DMS114 treated with DMSO at 0.1 percent for 48 hours (cell line): ENCODE measurements around the gene RABGAP1L.
"Not testable (repeated sequence)": the region's sequence is repeated elsewhere in the genome, so short reads cannot be mapped to it uniquely, and the experiment has no call there.

Experiments used
- DNase-seq: peaks from one replicate; lab custom pipeline; 2025; ENCODE audit not compliant: unreplicated experiment; lab: John Stamatoyannopoulos, UW

The RABGAP1L gene

DNA sequence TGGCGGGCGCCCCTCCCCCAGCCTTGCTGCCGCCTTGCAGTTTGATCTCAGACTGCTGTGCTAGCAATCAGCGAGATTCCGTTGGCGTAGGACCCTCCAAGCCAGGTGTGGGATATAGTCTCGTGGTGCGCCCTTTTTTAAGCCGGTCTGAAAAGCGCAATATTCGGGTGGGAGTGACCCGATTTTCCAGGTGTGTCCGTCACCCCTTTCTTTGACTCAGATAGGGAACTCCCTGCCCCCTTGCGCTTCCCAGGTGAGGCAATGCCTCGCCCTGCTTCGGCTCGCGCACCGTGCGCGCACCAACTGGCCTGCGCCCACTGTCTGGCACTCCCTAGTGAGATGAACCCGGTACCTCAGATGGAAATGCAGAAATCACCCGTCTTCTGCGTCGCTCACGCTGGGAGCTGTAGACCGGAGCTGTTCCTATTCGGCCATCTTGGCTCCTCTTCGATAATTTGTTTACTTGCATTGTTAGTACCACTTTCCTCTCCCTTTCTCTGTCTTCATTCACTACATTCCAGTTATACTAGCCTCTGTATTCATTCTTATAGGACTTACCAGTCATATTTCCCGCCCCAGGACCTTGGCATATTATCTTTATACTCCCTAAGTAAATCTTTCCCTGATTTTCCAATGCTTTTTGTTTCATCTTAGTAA is 79.7 kb downstream of the RABGAP1L start:
- not testable (repeated sequence) for DNase-seq

DNA sequence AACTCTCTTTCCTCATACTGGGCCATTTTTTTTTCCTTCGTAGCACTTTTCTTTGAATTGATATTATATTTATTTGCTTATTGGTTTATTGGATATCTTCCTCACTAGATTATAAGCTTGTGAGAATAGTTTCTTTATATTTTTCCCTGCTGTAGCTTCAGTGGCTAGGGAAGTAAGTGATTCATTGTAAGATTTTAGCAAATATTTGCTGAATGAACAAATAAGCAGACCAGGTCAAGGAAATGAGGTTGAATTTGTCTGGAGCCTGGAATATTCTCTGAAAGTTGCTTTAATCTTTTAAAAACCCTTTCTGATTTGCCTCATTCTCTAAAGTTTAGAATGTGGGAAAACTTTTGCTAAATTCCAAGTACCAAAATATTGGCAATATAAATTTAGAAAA is 80.2 kb downstream of the RABGAP1L start:
- DNase-seq = no peak

DNA sequence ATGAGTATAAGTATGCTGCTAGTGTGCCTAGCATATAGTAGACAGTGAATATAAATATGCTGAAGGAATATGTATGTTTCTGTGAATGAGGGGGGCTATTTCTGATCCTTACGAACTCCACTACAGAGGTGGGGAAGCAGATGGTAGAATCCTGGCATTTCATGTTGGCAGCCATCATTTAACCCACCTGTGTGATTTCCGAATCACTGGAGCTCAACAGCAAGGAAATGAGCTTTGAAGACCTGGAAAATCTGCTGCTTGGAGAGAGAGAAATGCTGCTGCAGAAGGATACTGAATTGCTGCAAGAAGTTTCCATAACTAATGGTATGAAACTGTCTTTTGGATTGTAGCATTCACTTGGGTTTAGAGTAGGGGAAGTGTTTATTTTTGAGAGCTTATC is 83.5 kb downstream of the RABGAP1L start:
- no peak for DNase-seq

DNA sequence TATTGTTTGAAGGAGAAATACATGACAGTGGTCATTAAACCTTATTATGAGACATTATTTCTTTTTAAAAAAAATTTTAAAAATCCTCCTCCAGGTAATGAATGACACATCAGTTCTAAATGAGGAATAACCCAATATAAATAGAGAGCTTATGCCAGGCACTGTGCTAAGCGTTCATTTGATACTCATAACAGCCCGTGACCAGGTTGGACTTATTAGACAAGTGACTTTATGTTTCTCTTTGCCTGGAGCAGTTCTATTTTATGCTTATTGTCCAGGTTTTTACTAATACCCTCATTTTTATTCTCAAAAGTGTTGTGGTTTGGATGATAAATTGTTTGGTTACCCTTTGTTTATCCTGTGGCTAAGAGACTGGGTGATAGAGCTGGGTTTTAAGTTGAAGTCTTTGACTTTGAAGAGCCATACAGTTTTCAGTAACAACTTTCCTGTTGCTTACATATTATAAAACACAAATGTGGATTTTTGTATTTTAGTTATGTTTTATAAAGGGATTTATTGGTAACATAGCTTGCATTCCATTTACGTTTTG is 84.2 kb downstream of the RABGAP1L start:
- DNase-seq = no peak

DNA sequence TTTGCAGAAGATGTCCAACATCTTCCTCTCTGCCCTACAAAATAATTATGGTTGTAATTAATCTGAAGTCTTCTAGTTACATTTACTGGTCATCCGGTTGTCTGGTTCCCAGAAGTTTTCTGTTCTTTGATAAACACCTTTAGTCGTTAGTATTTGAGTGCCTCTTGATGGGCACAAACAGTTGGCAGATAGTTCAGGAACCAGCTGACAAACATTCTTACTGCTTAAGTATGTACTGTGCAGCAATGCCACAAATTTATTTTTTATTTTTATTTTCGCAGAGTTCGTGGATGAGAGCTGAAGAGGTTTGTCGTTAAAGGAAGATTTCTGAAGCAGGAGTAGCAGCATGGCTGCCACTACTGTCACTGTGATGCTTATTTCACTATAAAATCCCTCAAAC is 84.7 kb downstream of the RABGAP1L start:
- DNase-seq = no peak

DNA sequence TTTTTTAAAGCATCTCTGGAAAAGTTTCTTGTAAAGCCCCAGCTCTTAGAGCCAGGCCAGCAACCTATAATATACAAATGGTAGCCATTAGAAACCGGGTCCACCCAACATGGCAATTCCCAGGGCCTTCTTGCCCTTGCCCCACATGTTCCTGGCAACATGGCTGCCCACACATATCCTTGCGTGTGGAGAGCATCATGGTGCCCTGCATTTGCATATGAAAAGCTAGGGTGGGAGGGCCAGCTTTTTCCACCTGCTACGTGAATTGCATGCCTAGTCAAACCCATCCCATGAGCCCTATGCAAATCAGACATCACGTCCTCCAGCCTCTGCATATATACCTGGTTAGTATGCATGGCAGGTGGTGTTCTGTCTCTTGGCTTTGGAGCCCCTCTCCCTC is 88.2 kb downstream of the RABGAP1L start:
- DNase-seq = no peak

DNA sequence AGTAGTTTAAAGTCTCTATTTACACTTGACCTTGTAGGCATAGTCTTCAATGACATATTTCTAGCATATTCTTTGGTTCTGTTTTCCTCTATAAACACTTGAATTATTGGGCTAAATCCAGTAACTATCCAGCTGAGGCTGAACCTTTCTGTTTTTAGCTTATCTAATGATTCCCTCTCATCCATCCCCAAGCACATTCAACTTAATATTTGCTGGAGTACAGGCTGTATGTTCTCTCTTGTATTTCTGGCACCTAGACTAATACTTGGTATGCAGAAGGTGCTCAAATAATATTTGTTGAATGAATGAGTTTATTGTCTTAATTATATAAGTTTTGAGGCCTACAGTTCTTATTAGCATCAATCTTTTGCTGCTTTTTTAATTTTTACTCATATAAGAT is 88.7 kb downstream of the RABGAP1L start:
- no peak for DNase-seq

DNA sequence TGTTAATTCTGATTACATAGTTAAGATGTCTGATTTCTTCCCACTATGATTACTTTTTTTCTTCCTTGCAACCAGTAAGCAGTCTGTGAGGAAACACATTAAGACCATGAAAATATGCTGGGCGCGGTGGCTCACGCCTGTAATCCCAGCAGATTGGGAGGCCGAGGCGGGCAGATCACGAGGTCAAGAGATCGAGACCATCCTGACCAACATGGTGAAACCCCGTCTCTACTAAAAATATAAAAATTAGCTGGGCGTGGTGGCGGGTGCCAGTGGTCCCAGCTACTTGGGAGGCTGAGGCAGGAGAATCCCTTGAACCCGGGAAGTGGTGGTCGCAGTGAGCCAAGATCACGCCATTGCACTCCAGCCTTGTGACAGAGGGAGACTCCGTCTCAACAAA is 97.1 kb downstream of the RABGAP1L start:
- not testable (repeated sequence) for DNase-seq

DNA sequence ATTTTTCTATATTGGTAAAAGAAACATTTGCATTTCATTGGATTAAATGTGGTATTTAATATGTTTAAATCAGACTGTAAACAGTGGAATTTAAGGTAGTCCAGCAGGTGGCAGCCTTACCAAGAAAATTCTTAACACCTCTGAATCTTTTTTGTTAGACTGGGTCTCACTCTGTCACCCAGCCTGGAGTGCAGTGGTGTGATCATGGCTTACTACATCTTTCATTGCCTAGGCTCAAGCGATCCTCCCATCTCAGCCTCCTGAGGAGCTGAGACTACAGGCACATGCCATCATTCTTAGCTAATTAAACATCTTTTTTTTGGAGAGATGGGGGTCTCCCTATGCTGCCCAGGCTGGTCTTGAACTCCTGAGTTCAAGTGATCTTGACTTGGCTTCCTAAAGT is 98.8 kb downstream of the RABGAP1L start:
- DNase-seq = peak; percentile 26

DNA sequence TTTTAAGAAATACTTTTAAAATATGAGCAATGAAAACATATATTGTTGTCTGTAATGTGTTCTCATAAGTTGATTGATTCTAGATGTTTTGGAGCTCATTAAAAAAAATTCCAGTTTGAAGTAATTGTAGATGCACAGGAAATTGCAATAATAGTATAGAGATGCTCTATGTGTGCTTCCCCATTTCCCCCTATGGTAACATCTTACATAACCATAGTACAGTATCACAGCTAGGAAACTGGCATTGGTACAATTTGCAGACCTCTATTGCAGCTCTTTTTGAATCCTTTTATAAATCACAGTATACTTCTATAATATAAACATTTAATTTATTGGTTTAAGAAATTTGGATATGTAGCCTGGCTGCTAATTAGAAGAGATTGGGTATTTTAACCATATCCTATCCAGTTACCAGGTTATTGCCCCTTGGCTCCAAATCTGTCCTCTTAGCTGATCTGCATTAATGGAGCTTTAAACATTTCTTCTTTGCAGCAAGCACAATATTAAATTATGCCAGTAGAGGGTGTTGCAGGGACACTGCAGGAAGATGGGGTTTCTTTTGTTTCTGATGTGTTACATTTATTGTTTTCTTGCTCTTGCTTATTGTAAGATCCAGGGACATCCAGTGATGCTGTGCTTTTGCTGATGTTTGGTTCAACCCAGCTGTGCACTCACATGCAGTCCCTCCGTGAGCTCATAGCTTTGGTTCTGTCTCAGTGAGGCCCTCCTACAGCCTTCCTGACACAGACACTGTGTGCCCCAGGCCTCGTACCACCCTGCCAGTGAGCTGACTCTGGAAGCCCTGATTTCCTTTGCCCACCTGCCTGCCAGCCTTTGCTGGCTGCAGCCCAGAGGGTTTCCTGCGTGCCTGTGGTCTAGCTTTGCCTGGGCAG is 103.3 kb downstream of the RABGAP1L start:
- DNase-seq = peak; percentile 83

DNA sequence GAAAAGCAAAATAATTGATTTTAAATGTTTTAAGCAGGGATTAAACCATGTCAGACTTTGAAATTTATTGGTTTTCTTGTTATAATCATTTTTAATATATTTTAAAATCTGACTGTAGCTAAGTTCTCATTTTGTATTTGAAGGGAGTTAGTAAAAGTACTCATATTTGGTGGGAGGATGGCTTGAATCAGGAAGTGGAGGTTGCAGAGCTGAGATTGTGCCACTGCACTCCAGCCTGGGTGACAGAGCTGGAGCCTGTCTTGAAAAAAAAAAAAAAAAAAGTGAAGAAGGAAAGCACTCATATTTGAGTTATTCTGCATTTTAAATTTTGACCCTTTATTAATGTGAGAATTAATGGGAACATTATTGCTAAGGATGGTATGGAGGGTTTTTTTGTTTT is 106.0 kb downstream of the RABGAP1L start:
- no peak for DNase-seq

DNA sequence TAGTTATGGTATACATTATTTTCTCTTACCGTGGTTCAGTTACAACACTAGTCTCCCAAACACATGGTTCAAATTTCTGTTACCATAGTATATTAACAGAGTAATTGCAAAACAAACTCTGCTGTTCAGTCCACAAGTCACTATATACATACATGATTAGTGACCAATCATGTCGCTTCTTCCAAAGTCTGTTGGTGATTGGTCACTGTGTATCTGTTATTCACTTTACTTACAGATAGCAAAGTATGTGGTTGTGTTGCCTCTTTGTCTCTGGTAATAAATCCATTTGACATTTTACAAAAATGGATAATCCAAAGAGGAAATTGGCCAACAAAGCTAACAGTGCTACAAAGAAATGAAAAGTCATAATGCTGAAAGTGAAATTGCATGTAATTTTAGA is 107.2 kb downstream of the RABGAP1L start:
- DNase-seq = no peak

DNA sequence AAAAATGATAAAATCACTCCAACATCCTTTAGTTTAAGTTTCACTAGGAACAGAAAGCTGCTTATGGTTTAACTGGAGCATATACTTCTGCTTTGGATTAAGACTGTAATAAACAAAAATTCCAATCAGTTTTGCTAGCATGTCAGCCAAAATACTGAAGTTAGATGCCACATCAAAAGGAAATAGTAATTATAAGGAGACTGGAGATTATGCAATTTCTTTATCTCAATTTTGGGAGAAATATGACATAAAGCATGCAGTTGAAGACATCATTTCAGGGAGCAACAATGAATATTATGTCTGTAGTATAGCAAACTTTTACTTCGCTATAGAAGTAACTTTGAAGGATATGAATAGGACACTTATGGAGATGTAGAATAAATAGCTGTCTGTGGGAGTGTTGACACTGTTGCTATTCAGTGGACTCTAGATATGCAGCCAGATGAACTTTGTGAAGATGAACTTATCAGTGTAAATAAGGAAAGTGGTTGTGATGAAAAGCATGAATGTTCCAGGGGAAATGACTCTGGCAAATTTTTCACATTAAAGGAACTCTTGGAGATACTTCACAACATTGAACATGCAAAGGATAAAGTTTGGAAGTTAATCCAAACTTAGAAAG is 107.8 kb downstream of the RABGAP1L start:
- DNase-seq = no peak

DNA sequence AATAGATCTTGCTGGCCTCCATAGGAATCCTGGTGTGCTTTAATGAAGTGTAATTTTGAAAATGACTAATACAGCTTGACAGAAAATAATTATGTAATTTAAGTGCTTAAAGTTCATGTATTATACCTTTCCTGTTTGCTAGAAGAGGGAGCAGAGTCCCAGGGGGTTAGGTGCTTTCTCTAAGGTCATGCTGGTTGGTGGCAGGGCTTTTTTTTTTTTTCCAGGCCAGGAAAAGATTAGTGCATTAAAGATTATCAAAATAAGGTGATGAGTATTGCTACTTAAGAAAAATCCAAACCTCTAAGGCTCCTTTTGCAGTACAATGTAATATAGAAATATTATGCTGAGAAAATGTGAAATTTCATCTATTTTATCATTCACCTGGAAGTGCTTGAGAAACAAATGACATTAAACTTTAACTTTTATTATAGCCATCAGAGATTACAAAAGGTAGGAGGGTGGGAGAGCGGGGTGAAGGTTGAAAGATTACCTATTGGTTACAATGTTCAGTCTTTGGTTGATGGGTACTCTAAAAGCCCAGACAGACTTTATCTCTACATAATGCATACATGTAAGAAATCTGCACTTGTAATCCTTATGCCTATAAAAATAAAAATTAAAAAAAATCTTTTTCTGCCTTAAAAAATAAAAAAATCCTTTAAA is 110.8 kb downstream of the RABGAP1L start:
- DNase-seq = no peak

DNA sequence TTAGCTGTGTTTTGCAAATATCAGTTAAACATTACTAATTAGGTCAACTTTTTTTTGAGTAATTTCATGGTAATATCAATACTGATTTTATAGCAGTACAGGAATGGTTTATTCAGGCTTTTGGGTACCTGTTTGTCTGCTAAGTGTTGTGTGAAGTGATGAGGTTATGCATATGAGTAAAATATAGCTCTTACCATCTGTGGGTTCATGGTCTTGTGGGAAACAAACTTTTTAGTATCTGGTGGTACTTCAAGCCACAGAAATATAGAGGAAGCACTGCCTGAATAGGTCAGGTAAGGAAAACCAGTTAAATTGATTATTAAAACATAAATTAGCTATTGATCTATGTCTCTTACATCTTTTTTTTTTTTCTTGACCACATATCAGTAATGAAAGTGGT is 113.9 kb downstream of the RABGAP1L start:
- no peak for DNase-seq

DNA sequence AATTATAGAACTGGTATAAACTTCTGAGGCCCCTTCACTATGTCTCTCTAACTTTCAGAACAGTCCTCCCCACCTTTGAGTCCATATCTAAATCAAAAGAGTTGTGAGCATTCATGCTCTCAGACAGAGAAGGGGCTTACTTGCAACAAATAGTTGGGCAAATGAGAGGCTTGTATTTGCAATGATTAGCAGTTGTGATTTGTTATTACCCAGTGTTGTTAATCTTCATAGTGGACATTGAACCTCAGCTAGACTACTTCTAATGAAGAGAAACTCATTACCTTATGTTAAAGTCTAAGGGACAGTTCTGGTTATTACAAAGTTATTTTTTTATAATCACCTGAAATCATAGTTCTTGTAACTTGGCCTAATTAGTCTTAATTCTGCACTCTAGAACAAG is 114.5 kb downstream of the RABGAP1L start:
- no peak for DNase-seq

DNA sequence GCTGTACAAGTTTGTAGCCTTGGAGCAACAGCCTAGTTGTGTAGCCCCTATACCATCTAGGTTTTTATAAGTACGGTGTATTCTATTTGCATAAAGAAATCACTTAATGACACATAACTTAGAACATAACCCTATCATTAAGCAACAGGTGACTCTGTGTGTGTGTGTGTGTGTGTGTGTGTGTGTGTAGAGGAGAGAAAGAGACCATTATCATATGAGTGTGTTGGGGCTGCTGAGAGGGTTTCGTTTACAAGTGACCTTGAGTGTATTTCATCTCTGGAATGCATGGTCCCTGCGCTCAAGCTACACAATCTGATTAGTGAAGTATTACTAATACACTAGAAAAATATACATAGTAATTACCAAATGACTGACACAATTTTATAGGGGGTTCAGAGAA is 115.1 kb downstream of the RABGAP1L start:
- no peak for DNase-seq

DNA sequence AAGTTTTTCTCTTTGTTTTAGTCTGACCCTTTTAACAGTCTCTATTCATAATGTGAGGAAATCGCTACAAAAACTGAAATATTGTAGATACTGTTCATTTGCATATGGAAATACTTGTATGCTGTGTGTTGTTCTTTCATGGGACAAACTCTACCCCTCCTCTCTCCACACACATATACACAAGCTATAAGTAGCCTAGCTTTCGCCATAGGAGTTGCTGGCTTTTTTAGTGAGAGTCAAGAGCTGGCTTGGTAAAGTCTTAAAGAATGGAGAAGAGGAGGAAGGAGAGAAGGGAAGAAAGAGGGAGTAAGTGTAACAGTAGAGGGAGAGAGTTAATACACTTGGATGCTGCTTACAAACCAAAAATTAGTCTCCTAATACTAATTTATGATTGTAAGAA is 115.6 kb downstream of the RABGAP1L start:
- DNase-seq = no peak

DNA sequence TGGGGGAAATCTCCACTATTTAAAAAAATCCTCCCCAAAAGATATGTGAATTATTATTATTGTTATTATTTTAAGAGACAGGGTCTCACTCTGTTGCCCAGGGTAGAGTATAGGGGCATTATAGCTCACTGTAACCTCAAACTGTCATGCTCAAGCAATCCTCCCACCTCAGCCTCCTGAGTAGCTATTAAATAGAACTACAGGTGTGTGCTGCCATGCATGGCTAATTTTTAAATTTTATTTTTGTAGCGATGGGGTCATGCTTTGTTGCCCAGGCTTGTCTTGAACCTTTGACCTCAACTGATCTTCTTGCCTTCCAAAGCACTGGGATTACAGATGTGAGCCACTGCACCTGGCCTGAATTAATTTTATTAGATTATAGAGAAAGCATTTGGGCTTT is 116.8 kb downstream of the RABGAP1L start:
- DNase-seq = no peak

DNA sequence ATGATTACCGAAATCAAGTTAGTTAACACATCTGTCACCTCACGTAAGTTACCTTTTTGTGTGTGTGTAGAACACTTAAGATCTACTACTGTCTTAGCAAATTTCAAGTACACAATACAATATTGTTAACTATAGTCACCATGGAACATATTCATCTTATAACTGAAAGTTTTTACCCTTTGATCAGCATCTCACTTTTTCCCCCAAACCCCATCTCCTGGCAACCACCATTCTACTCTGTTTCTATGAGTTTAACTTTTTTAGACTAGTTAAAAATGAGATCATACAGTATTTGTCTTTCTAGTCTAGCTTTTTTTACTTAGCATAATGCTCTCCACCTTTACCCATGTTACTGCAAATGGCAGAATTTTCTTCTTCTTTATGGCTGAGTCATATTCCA is 124.7 kb downstream of the RABGAP1L start:
- DNase-seq = no peak

DNA sequence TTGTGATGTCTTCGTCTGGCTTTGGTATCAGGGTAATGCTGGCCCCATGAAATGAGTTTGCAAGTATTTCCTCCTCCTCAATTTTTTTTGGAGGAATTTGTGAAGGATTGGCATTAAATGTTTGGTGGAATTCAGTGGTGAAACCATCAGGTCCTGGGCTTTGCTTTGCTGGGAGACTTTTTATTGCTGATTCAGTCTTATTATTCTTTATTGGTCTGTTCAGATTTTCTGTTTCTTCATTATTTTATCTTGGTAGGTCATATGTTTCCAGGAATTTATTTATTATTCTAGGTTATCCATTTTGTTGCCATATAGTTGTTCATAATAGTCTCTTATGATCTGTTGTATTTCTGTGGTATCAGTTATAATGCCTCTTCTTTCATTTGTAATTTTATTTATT is 126.7 kb downstream of the RABGAP1L start:
- no peak for DNase-seq
